GM19455 (cell line): ENCODE data around the gene IQUB.
"Not testable (repeated sequence)": the region's sequence is repeated elsewhere in the genome, so short reads cannot be mapped to it uniquely, and the experiment has no call there.

Experiments
- ATAC-seq: cut with Tn5 transposase; IDR thresholded peaks from one replicate; pipeline ENCODE4 v1.9.1; 2021; ENCODE audit not compliant: unreplicated experiment

IQUB gene

DNA sequence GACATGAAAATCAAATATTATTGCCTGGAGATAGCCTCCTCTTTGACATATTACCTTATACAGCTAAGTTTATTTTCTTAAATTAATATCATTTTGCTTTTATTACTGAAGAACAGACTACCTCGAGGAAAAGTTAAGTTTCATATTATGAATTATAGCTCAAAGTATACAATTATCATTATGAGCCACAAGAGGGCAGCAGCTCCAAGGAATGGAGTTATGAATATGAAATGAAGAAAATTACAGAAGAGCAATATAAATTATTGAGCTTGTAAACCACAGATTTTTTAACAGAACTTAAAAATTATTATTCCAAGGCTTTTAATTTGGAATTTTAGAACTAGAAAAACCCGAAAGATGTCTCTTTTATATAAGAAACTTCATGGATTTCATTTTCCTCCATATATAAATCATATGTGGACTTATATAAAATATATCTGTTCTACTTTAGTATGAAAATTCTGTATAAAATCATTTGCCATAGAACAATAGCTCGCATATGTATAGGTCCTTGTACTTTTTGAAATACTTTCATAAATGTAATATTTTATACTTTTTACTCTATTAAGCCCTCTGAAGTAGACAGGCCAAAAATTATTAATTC is 40.1 kb downstream of the IQUB start:
- ATAC-seq, result no peak

DNA sequence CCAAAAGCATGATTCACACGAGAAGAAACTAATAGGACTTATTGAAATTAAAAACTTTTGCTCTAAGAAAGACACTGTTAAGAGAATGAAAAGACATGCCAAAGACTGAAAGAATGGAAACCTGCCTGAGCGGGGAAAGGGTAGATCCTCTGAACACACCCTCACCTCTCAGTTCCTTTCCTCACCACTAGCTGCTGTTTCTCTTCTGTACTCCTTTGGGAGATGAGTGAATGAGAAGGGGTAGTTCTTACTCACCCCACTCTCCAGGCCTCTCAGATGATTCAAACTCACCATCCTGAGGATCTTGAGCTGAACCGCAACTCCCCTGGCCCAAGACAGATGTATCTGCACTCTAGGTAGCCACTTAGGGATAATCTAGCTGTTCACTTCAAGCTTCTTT is 41.9 kb downstream of the IQUB start:
- ATAC-seq, result no peak

DNA sequence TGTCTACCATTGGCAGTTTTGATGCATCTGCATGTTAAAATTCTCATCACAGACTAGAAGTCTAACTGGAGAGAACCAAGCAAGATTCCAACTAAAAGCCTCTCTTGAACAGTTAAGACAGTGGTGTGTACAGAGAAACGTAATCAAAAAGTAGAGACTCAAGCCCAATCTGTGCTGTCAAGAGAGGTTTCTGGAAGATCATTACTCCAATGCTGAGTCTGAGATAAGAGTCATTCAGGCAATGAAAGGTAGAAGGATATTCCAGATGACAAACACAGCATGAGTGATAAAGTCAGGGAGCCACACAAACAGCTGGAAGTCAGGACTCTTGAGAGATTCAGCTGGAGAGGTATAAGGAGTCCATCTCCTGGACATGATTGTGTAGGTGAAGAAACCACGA is 48.7 kb downstream of the IQUB start:
- ATAC-seq, result no peak

DNA sequence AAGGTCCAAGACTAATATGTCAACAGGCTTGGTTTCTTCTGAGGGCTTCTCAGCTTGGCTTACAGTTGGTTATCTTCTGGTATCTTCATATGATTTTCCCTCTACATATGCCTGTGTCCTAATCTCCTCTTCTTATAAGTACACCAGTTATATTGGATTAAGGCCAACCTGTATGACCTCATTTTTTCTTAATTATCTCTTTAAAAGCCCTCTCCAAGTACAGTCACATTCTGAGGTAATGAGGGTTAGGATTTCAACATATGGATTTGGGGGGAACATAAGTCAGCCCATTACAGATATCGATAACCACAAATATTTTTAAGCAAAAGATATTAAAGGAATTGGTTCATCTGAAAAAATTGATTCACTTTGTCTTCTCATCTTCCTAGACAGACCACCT is 49.2 kb downstream of the IQUB start:
- no peak for ATAC-seq

DNA sequence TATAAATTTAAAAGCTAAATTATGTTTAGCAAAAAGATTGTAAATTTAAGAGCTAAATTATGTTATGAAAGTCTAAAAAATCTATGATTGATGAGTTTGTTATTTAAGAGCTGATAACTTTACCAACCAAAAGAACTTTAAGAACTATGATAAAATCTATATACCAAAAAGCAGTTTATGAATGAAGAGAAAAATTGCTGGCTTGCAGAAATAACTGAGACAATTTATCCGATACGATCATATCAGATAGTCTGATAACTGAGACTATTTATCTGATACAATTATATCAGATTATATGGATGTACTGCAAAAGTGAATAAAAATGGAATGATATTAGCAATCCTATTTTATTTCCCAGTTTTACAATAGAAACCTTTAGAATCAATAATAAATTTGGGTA is 50.2 kb downstream of the IQUB start:
- ATAC-seq, result no peak

DNA sequence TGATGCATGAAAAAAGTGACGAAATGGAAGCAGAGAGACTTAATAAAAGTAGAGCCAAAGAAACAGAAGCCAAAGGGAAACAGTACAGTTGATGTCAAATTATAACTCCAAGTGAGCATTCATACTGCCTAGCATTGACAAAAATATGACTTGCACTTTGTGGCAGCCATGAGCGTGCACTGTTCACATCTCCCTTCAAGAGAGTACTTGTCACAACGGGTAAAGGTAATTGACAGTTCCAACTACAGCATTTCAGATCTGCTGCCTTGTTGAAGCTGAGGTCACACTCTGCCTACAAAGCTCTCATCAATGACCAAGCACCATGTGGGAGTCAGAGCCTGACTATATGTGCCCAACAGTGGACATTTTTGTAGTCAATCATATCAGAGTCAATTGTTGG is 54.3 kb downstream of the IQUB start:
- no peak for ATAC-seq

DNA sequence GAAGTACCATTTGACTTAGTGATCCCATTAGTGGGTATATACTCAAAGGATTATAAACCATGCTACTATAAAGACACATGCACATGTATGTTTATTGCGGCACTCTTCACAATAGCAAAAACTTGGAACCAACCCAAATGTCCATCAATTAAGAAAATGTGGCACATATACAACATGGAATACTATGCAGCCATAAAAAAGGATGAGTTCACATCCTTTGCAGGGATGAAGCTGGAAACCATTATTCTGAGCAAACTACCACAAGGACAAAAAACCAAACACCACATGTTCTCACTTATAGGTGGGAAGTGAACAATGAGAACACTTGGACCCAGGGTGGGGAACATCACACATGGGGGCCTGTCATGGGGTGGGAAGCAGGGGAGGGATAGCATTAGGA is 56.3 kb downstream of the IQUB start:
- not testable (repeated sequence) for ATAC-seq

DNA sequence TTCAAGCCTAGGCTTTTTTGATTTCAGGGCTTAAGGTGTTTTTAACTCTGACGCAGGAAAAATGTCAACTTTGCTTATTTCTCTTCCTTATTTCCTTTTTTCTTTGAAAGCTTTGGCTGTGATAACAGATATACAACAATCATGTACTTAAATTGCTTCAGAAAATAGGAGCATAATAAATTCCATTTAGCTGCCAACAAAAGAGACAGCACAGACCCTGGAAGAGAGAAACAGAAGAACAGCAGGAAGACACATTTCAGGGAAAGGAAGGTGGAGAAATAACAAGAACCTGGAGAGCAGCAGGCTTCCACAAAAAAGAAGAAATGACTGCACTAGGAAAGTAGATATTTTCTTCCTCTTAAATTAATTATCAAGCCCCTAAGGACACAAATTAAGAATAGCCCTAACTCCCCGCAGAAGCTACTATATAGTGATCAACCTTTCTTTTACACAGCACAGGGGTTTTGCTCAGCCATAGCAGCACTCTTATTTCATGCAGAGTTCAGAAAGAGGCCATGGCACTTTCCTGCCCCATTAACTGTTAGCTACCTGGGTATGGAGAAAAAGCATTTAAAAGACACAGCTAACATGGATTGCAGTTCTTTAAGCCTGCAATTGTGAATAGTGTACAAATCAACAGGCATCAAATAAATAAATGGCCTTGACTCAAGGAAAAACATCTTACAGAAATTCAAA is 61.5 kb downstream of the IQUB start:
- no peak for ATAC-seq

DNA sequence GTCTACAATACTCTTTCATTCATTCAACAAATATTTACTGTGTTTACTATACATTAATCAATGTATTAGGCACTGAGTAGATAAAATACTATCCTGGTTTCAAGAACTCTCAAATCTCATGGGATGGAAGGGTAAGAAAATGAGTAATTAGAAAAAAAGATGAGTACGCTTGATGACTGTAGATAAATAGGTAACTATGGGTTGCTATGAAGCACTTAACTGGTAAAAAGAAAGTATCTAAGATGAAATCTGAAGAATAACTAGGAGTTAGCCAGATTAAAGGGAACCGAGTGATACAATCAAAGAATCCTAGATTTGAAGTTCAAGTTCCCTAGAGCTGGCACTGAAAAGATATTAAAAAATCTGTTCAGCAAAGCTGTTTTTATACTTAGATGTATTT is 62.1 kb downstream of the IQUB start:
- ATAC-seq, result no peak

DNA sequence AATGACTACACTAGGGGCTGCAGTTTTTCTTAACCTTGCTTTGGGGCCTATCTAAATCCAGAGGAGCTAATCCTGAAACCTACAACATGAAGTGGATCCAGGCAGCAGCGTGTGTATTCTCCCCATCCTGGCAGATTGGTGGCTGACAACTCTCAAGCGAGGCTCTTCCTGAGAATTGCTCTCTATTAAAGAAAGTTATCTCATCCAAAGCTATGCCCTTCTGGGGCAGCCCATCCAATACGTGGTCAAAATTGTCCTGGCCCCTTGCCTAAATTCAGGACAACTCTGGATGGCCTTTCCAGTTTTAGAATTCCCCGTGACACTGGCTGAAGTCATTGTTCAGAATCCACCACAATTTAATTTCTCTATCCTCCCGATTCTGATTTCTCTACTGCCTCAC is 66.1 kb downstream of the IQUB start:
- no peak for ATAC-seq

DNA sequence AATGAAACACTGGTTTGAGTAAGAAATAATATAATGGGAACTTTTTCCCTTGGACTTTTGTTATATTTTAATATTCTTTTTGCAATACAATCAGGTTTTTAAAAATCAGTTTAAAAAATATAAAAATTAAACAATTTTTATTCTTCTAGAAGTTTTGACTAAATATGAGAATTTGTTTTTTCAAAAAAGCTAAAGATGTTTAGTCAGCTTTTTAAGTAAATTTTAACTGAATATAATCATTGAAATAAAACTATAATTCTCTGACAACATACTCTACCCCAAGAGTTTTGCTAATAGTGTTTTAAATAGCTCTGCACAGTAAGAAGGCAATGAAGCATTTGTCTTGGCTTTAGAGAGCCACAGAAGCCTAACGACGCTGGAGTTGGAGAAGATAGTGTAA is 70.5 kb downstream of the IQUB start:
- ATAC-seq, result no peak

DNA sequence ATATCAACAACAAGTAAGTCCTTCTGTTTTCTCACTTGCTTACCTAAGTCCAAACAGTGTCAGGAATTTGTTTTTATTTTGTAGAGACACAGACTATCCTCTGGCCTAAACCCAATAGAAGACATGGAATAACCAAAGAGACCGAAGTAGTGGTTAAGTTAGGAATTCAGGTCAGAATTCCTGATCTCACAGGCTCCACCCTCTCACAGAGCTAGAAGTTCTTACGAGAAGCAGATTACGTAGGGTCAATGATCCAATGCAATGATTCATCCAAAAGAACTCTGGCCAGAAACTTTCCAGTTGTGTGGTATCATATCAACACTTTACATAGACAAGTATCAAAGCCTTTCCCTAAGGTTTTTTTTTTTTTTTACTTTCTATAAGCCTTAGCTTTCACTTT is 73.8 kb downstream of the IQUB start:
- no peak for ATAC-seq

DNA sequence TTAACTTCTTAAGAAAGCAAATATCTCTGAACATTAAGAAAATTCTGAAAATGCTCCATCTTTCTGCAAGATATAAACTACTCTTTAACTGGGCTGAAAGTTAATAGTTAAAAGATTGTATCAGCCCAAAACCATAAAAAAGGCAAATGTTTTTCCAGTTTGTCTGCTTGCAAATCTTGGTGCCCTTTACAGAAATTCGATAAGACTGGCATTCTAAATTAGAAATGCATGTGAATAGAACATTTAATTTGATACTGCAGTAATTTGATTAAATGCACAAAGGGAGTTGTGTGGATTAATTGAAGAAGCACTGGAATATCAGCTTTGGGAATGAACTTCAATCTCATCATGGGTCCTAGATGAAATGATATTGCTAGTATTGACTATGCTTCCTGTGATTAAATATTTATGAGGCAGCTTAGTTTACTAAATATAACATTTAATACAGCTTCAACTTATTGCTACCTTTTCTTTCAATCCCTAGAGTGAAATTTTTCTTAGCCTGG is 78.4 kb downstream of the IQUB start:
- ATAC-seq, result no peak

DNA sequence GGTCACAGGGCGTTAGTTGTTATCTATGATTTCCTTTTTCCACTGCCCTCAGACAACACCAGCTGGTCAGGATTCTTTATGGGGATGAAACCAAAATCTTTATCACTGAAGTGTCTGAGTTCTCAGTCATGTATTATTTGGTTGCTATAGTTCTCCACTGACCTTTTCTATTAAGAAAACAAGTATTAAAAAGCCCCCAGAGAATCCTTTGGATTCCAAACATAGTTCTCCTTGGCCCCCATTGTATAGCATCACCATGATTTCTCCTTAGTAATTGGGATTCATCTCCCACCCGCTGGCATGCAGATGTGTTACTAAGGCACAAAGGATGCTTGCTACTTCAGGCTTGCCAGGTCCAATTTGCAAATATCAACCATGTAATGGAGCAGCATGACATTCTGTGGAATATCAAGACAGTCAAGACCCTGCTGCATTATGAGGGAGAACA is 94.3 kb downstream of the IQUB start:
- no peak for ATAC-seq

DNA sequence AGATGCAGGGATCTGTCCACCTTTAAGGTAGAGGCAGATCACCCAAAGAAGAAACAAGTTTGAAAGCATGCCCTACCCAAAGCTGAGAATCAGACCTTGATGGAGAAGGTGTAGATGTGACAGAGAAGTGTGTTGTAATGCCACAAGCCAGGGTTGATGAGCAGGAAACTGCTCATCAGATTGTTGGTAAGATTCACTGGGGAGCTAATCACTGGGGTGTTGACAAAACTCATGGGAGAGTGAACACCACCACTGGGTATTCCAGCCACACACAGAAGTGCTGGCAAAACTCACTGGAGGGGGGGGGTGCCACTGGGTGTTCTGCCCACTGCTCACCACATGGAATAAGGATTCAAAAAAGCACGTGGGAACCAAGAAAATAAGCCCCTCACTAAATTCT is 95.2 kb downstream of the IQUB start:
- ATAC-seq, result no peak

DNA sequence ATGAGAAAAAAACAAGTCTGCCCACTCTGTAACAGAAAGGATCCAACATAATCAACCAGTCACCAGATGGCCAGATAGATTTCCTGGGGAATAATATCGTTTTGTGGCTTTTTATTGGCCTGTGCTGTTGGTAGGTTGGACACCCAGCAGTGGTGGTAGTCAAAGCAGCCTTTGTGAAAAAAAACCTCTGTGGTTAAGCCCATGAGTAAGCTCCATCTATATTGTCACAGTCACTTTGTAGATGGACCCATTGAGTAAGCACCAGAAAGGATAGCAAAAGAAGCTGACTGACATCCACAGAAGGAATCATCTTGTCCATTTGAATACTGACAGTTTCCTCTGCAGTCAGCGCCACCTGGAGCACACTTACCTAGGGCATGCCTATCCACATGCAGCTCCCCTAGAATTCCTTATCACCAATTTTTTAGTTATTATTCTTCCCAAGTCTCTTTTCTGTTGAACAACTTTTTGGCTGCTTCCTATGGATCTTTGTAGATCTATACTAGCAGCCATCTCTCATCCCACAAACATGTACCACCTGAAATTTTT is 96.9 kb downstream of the IQUB start:
- ATAC-seq, result no peak

DNA sequence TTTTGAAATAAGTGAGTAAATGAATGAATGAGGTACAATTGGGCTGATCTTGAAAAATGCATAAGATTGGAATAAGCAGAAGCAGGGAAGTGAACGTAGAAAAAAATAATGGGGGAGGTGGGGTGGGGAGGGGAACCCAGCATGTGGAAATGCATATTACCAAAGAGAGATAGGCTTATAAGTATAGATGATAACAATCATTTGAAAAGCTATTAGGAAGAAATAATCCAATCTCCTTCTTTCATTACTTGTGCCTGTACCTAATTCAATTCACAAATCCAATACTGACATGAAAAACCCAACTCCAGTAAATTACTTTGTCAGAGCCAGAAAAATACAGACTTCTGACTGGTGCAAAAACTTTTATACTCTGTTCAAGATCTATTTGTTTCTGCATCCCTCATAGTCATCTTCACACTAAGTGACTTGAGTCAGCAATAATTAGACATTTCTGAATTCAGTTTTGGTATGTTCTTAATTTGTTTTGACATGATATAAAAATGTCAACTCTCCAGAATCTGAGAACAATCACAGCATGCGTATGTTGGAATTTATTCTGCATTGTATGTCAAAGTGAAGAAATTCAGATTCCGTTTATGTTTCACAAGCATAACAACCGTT is 99.2 kb downstream of the IQUB start:
- ATAC-seq, result no peak

DNA sequence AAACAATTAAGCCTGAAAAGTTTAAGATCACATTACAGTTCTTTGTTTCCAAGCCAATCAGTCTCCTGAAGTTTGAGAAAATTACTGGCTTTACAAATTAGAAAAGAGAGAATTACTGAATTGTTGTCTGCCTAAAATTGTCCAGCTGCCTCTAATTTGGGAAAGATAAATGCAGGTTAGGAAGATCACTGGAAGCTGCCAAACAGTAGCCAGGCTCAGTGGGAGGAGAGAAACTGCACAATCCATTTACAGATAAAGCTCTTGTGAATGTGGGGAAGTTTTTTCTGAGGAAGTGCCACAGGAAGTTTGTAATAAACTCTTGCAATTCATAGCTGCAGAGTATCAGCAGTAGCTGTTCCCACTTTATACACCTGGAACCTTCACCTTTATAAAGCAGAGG is 100.7 kb downstream of the IQUB start:
- no peak for ATAC-seq

DNA sequence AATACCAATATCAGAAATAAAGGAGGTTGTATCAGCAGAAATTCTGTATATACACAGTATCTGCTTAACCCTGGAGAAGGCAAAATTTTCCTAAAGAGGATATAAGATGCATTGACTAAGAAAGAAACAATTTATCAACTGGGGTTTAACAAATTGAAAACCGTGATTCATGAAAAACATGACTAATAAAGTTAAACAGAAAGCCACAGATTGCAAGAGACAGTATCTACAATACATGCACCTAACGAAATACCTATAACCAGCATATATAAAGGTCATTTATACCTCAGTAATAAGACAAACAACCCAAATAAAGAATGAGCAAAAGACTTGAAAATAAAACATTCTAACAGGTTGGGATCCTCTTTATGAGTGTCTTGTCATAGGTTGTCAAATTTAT is 101.8 kb downstream of the IQUB start:
- no peak for ATAC-seq

DNA sequence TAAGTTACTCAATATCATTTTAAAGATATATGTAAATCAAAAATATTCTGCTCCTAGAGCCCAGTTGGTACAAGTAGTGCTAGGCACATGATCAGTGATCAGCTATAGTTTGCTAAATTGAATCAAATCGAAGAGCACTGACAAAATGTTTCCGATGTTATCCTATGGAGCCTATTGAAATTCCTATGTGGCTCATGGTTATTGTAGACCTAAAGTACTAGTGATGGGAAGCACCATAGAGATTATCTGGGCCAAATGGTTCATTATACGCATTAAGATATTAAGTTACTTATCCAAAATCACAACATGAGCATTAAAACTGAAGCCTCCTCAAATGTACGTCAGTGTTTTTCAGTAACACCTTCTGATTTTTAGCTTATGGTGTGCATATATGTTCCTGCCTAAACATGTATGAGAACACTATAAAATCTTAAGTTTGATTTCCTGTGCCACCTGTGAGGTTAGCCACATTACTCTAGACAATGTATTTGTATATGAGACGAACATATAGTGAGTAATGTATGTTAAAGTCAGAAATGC is 103.2 kb downstream of the IQUB start:
- no peak for ATAC-seq

DNA sequence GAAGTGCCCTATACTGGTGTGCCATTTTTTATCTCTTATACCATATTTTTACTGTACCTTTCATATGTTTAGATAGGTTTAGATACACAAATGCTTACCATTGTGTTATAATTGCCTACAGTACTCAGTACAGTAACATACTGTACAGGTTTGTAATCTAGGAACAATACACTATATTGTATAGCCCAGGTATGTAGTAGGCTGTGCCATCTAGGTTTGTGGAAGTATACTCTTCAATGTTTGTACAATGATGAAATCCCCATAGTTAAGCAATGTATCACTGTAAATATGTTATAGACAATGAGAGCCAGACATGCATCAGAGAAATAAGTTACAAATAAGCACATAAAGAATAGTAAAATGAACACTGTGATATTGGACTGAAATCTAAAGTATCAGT is 109.1 kb downstream of the IQUB start:
- no peak for ATAC-seq

DNA sequence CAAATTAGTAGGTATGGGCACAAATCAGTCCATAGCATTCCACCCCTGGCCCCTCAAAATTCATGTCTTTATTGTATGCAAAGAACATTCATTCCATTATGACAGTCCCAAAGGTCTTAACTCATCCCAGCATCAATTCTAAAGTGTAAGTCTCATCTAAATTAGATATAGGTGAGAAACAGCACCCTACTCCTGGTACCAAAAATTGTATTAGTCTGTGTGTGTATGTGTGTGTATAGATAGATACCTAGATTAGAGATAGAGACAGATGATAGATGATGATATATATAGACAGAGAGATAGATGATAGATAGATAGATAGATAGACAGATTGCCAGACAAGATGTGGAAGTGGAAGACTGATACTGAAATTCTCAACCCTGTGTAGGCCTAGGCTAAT is 109.9 kb downstream of the IQUB start:
- ATAC-seq, result no peak
